HepG2 (cell line): ENCODE results near the gene CCT6A. TPM values are rescaled to one million over a fixed set of nuclear protein-coding genes. Genes with fewer than 3 reads are reported as not detected.

Experiments
- ATF6 ChIP-seq: sonication (generic); formaldehyde crosslinking; conservative IDR thresholded peaks from 2 replicates; pipeline ENCODE4 v1.4.0; 2020; ENCODE audit warnings: missing genetic modification reagents
- ATRX ChIP-seq: sonication (generic); formaldehyde crosslinking; IDR thresholded peaks from 2 replicates; pipeline ENCODE4 v1.4.0; 2020; ENCODE audit warnings: missing genetic modification reagents, borderline replicate concordance
- CC2D1A ChIP-seq: sonication (generic); formaldehyde crosslinking; IDR thresholded peaks from 2 replicates; pipeline ENCODE4 v1.8.1; 2023; ENCODE audit warnings: mild to moderate bottlenecking, missing genetic modification reagents
- HMG20B ChIP-seq: conservative IDR thresholded peaks from 2 replicates; pipeline ENCODE4 v1.6.1; 2016; ENCODE audit warnings: missing genetic modification reagents, missing compliant biosample characterization
- HNRNPK ChIP-seq: fragments of 200-400 bp; formaldehyde crosslinking; IDR thresholded peaks from 2 replicates; pipeline ENCODE4 v1.6.1; 2018; ENCODE audit warnings: low read length, low read depth, moderate library complexity, mild to moderate bottlenecking; ENCODE audit not compliant: poor library complexity, severe bottlenecking
- JARID2 ChIP-seq: sonication (generic); formaldehyde crosslinking; IDR thresholded peaks from 2 replicates; pipeline ENCODE4 v1.8.1; 2023; ENCODE audit warnings: missing genetic modification reagents, inconsistent platforms; ENCODE audit not compliant: insufficient replicate concordance
- PAF1 ChIP-seq: IDR thresholded peaks from 2 replicates; pipeline ENCODE4 v1.6.1; 2016; ENCODE audit warnings: missing genetic modification reagents, missing compliant biosample characterization
- POLR2A ChIP-seq, 2 experiments: IDR thresholded peaks; 2 replicates each; pipeline ENCODE4 v1.6.1; 2011; ENCODE audit warnings: low read depth in 2 of 2, low read length in 2 of 2, mild to moderate bottlenecking in 1 of 2, moderate library complexity in 1 of 2; ENCODE audit not compliant: insufficient read depth in 1 of 2
- SNAPC2 ChIP-seq: sonication (generic); formaldehyde crosslinking; IDR thresholded peaks from 2 replicates; pipeline ENCODE4 v1.8.1; 2022; ENCODE audit warnings: mild to moderate bottlenecking, missing genetic modification reagents
- TBX3 ChIP-seq: fragments of 450-650 bp; IDR thresholded peaks from 2 replicates; pipeline ENCODE4 v1.6.1; 2017; ENCODE audit warnings: antibody characterized with exemption, mild to moderate bottlenecking, inconsistent platforms, borderline replicate concordance
- ZFYVE20 ChIP-seq: sonication (generic); formaldehyde crosslinking; IDR thresholded peaks from 2 replicates; pipeline ENCODE4 v1.8.0; 2023; ENCODE audit warnings: low read depth, mild to moderate bottlenecking, moderate library complexity, missing genetic modification reagents, borderline replicate concordance
- ZNF180 ChIP-seq: sonication (generic); formaldehyde crosslinking; IDR thresholded peaks from 2 replicates; pipeline ENCODE4 v1.4.0; 2020; ENCODE audit warnings: low read depth, missing genetic modification reagents, borderline replicate concordance
- ZNF3 ChIP-seq: IDR thresholded peaks from 2 replicates; pipeline ENCODE4 v1.7.0; 2017; ENCODE audit warnings: inconsistent platforms
- ZNF333 ChIP-seq: sonication (generic); formaldehyde crosslinking; IDR thresholded peaks from 2 replicates; pipeline ENCODE4 v1.4.0; 2020; ENCODE audit warnings: mild to moderate bottlenecking, missing genetic modification reagents, borderline replicate concordance
- ZNF431 ChIP-seq: sonication (generic); formaldehyde crosslinking; IDR thresholded peaks from 2 replicates; pipeline ENCODE4 v1.9.0; 2022; ENCODE audit warnings: missing genetic modification reagents, low read depth, mild to moderate bottlenecking, borderline replicate concordance
- ZNF484 ChIP-seq: sonication (generic); formaldehyde crosslinking; IDR thresholded peaks from 2 replicates; pipeline ENCODE4 v1.5.1; 2020; ENCODE audit warnings: mild to moderate bottlenecking, low read depth, missing genetic modification reagents, borderline replicate concordance
- ZNF567 ChIP-seq: sonication (generic); formaldehyde crosslinking; IDR thresholded peaks from 2 replicates; pipeline ENCODE4 v1.8.1; 2023; ENCODE audit warnings: mild to moderate bottlenecking, missing genetic modification reagents, borderline replicate concordance
- ZNF83 ChIP-seq: sonication (generic); formaldehyde crosslinking; IDR thresholded peaks from 2 replicates; pipeline ENCODE4 v1.4.0; 2020; ENCODE audit warnings: missing genetic modification reagents, mild to moderate bottlenecking, borderline replicate concordance
- ZSCAN20 ChIP-seq: sonication (generic); formaldehyde crosslinking; IDR thresholded peaks from 2 replicates; pipeline ENCODE4 v1.4.0; 2020; ENCODE audit warnings: missing genetic modification reagents, mild to moderate bottlenecking, borderline replicate concordance
- polyA plus RNA-seq, 8 experiments: library from polyadenylated mRNA; depleted of rRNA in 3 of 8; stranded (reverse) in 7 of 8; unstranded in 1 of 8; fragments of >200 nt; fragmentation: Illumina TruSeq in 4 of 8; extraction: Trizol in 4 of 8; gene quantifications; 2 replicates each; pipeline versions ENCODE4 v1.2.1 to v1.2.3, GENCODE V29; 2011 to 2016; ENCODE audit warnings: low read depth in 4 of 8, missing spikeins in 1 of 8, mixed read lengths in 1 of 8; ENCODE audit not compliant: insufficient read depth in 1 of 8
- total RNA-seq, 5 experiments: library from RNA; depleted of rRNA; stranded (reverse); fragments of >200 nt; fragmentation: Illumina TruSeq; extraction: Trizol; gene quantifications; 2 replicates each; pipeline ENCODE4 v1.2.3, GENCODE V29; 2016; ENCODE audit warnings: low read depth in 1 of 5
- TF ChIP-seq, protein P1 (sequence below): sonication (generic); formaldehyde crosslinking; IDR thresholded peaks from 2 replicates; pipeline ENCODE4 v1.4.0; 2020; ENCODE audit warnings: missing genetic modification reagents
- TF ChIP-seq, protein P2 (sequence below): sonication (generic); formaldehyde crosslinking; IDR thresholded peaks from 2 replicates; pipeline ENCODE4 v1.4.0; 2020; ENCODE audit warnings: mild to moderate bottlenecking, missing genetic modification reagents

The CCT6A gene
- total and polyA plus RNA-seq, 2 of the 13 experiments (the other 11 are each of a cell fraction or from before 2014, with no cell fraction given): 219 to 292 TPM

- TF ChIP-seq, protein P1, sequence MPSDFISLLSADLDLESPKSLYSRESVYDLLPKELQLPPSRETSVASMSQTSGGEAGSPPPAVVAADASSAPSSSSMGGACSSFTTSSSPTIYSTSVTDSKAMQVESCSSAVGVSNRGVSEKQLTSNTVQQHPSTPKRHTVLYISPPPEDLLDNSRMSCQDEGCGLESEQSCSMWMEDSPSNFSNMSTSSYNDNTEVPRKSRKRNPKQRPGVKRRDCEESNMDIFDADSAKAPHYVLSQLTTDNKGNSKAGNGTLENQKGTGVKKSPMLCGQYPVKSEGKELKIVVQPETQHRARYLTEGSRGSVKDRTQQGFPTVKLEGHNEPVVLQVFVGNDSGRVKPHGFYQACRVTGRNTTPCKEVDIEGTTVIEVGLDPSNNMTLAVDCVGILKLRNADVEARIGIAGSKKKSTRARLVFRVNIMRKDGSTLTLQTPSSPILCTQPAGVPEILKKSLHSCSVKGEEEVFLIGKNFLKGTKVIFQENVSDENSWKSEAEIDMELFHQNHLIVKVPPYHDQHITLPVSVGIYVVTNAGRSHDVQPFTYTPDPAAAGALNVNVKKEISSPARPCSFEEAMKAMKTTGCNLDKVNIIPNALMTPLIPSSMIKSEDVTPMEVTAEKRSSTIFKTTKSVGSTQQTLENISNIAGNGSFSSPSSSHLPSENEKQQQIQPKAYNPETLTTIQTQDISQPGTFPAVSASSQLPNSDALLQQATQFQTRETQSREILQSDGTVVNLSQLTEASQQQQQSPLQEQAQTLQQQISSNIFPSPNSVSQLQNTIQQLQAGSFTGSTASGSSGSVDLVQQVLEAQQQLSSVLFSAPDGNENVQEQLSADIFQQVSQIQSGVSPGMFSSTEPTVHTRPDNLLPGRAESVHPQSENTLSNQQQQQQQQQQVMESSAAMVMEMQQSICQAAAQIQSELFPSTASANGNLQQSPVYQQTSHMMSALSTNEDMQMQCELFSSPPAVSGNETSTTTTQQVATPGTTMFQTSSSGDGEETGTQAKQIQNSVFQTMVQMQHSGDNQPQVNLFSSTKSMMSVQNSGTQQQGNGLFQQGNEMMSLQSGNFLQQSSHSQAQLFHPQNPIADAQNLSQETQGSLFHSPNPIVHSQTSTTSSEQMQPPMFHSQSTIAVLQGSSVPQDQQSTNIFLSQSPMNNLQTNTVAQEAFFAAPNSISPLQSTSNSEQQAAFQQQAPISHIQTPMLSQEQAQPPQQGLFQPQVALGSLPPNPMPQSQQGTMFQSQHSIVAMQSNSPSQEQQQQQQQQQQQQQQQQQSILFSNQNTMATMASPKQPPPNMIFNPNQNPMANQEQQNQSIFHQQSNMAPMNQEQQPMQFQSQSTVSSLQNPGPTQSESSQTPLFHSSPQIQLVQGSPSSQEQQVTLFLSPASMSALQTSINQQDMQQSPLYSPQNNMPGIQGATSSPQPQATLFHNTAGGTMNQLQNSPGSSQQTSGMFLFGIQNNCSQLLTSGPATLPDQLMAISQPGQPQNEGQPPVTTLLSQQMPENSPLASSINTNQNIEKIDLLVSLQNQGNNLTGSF (CRISPR knock-in tag): no peak
- TF ChIP-seq PAF1 (CRISPR knock-in tag) (no peak), ZNF180 (no peak), ATF6 (CRISPR knock-in tag) (no peak), ZNF567 (CRISPR knock-in tag) (no peak), CC2D1A (CRISPR knock-in tag) (0 out of 2 replicates have a peak, but pooled peaks have one; percentile 34), ZNF333 (0 out of 2 replicates have a peak, but pooled peaks have one; percentile 60), ATRX (no peak), SNAPC2 (CRISPR knock-in tag) (no peak), ZNF83 (CRISPR knock-in tag) (0 out of 2 replicates have a peak, but pooled peaks have one; percentile 46), ZFYVE20 (CRISPR knock-in tag) (no peak), JARID2 (CRISPR knock-in tag) (no peak), POLR2A (IDR thresholded peaks at IDR 0.05; ENCODE audit: insufficient read depth in 1 of 2, low read depth in 2 of 2, low read length in 2 of 2) (peak; percentile 52 to 74; a peak in 3 of 4 replicates), HNRNPK (no peak), ZNF484 (CRISPR knock-in tag) (no peak), ZNF3 (CRISPR knock-in tag) (no peak), HMG20B (0 out of 2 replicates have a peak, but pooled peaks have one; percentile 14), TBX3 (no peak), ZNF431 (CRISPR knock-in tag) (no peak), ZSCAN20 (CRISPR knock-in tag) (no peak)
- TF ChIP-seq, protein P2, sequence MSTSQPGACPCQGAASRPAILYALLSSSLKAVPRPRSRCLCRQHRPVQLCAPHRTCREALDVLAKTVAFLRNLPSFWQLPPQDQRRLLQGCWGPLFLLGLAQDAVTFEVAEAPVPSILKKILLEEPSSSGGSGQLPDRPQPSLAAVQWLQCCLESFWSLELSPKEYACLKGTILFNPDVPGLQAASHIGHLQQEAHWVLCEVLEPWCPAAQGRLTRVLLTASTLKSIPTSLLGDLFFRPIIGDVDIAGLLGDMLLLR (CRISPR knock-in tag): peak; percentile 84; the same call in 1 of the 2 replicates
Measured at GRCh38 chr7:56106108-56107073, 54.8 kb downstream of the CCT6A start, which contains the start of gene CHCHD2 (continued).
